ENCODE measurements around the gene ADIPOQ. TPM values are rescaled to one million over a fixed set of nuclear protein-coding genes. Genes with fewer than 3 reads are reported as not detected.

ADIPOQ gene
- total RNA-seq, 1 experiment from 2014 or later, result not detected

- Histone ChIP-seq H3K4me3 (ENCODE audit: low read depth in 2 of 2, low read length in 2 of 2) (no peak overlapping the region), H3K9me3 (ENCODE audit: control insufficient read depth, insufficient read depth, low read depth, low read length) (no peaks in the 10 kb centered on the region), H3K4me1 (ENCODE audit: control insufficient read depth, insufficient read depth, low read length) (no peaks in the 10 kb centered on the region), H3K27me3 (ENCODE audit: control insufficient read depth, insufficient read depth, low read length) (peaks cover 8% of the 10 kb centered on the region), H3K27ac (ENCODE audit: low read length) (no peak overlapping the region), H3K36me3 (ENCODE audit: control insufficient read depth, insufficient read depth, low read length) (no peaks in the 10 kb centered on the region)
- POLR2A ChIA-PET, result no interaction called here
- no TSS peak for BruUV-seq (replicated peaks)
- in situ Hi-C loops (cut with HindIII; ENCODE audit: low pct_unique_long_range_greater_than_20kb, low sequenced_read_pairs) (no loop called here), intact Hi-C loops (cut with micrococcal nuclease; ENCODE audit: unreplicated experiment) (no loop called here)
- CTCF ChIA-PET, result no interaction called here
- ATAC-seq (no peak), DNase-seq (ENCODE audit: low read depth, low spot score) (no peak)
- TF ChIP-seq POLR2AphosphoS5 (IDR thresholded peaks at IDR 0.05; ENCODE audit: low read depth, low read length), result no peak
- TF ChIP-seq TCF7L2 (IDR thresholded peaks at IDR 0.05; ENCODE audit: low read depth, low read length), result no peak
- no peak for TF ChIP-seq REST (IDR thresholded peaks at IDR 0.05; ENCODE audit: insufficient read depth in 1 of 2, low read depth in 2 of 2, low read length in 1 of 2)
Observed at GRCh38 chr3:186841620-186842019, 890 bp upstream of the ADIPOQ start.

- DNase-seq (ENCODE audit: low read depth, low spot score) (no peak), ATAC-seq (no peak)
- Histone ChIP-seq H3K4me1 (ENCODE audit: control insufficient read depth, insufficient read depth, low read length) (no peaks in the 10 kb centered on the region), H3K9me3 (ENCODE audit: control insufficient read depth, insufficient read depth, low read depth, low read length) (no peaks in the 10 kb centered on the region), H3K36me3 (ENCODE audit: control insufficient read depth, insufficient read depth, low read length) (no peaks in the 10 kb centered on the region), H3K27ac (ENCODE audit: low read length) (no peak overlapping the region), H3K4me3 (ENCODE audit: low read depth in 2 of 2, low read length in 2 of 2) (no peak overlapping the region), H3K27me3 (ENCODE audit: control insufficient read depth, insufficient read depth, low read length) (peaks cover 17% of the 10 kb centered on the region)
- in situ Hi-C loops (cut with HindIII; ENCODE audit: low pct_unique_long_range_greater_than_20kb, low sequenced_read_pairs) (no loop called here), intact Hi-C loops (cut with micrococcal nuclease; ENCODE audit: unreplicated experiment) (no loop called here)
- ChIA-PET POLR2A (no interaction called here), CTCF (no interaction called here)
- TF ChIP-seq POLR2AphosphoS5 (IDR thresholded peaks at IDR 0.05; ENCODE audit: low read depth, low read length) (no peak), CTCF (IDR thresholded peaks at IDR 0.05) (no peak), TCF7L2 (IDR thresholded peaks at IDR 0.05; ENCODE audit: low read depth, low read length) (no peak), REST (IDR thresholded peaks at IDR 0.05; ENCODE audit: insufficient read depth in 1 of 2, low read depth in 2 of 2, low read length in 1 of 2) (no peak), SIN3A (IDR thresholded peaks at IDR 0.05; ENCODE audit: borderline replicate concordance, insufficient read depth, low read depth, low read length) (no peak)
- BruUV-seq (replicated peaks), result no TSS peak
Observed at GRCh38 chr3:186843039-186843432, 526 bp downstream of the ADIPOQ start.

Data from Panc1 (cell line).